GM19455 (cell line): ENCODE measurements around the gene LHX2.

Experiments used
- ATAC-seq: cut with Tn5 transposase; IDR thresholded peaks from one replicate; pipeline ENCODE4 v1.9.1; 2021; ENCODE audit not compliant: unreplicated experiment

The LHX2 gene

GRCh38 chr9:123998970-123999621 is 12.5 kb upstream of the LHX2 start:
- ATAC-seq = no peak

GRCh38 chr9:123999661-124000060 is 11.9 kb upstream of the LHX2 start:
- ATAC-seq = no peak

- no peak for ATAC-seq
These were observed 11.3 kb upstream of the LHX2 start for GRCh38 chr9:124000161-124000783.

- ATAC-seq = no peak
These were observed 10.6 kb upstream of the LHX2 start for GRCh38 chr9:124000784-124001457.

GRCh38 chr9:124001458-124001799 is 10.1 kb upstream of the LHX2 start:
- no peak for ATAC-seq

- no peak for ATAC-seq
These were observed 9.6 kb upstream of the LHX2 start for GRCh38 chr9:124001866-124002525.

GRCh38 chr9:124003636-124004349 is 7.8 kb upstream of the LHX2 start:
- no peak for ATAC-seq

GRCh38 chr9:124004593-124004992 is 7.0 kb upstream of the LHX2 start:
- no peak for ATAC-seq

- ATAC-seq = no peak
These were observed 6.4 kb upstream of the LHX2 start for GRCh38 chr9:124005029-124005771.

GRCh38 chr9:124006448-124007361 is 4.9 kb upstream of the LHX2 start:
- ATAC-seq = no peak

GRCh38 chr9:124007565-124008302 is 3.8 kb upstream of the LHX2 start:
- no peak for ATAC-seq

- ATAC-seq = no peak
These were observed 3.3 kb upstream of the LHX2 start for GRCh38 chr9:124008303-124008693.

GRCh38 chr9:124008694-124009530 is 2.7 kb upstream of the LHX2 start:
- no peak for ATAC-seq

GRCh38 chr9:124009531-124010217 is 1.9 kb upstream of the LHX2 start:
- ATAC-seq = no peak

- ATAC-seq = no peak
These were observed 1.3 kb upstream of the LHX2 start for GRCh38 chr9:124010303-124010664.

GRCh38 chr9:124010665-124011321 is 775 bp upstream of the LHX2 start:
- no peak for ATAC-seq
